GM23338 (cell line): ENCODE data around the gene NAP1L3.

Experiments
- POLR2AphosphoS5 ChIP-seq: IDR thresholded peaks from 2 replicates; pipeline ENCODE4 v1.6.1; 2016; ENCODE audit warnings: antibody characterized with exemption, low read depth
- REST ChIP-seq: IDR thresholded peaks from one replicate; pipeline ENCODE4 v1.6.1; 2018; ENCODE audit warnings: antibody characterized with exemption; ENCODE audit not compliant: unreplicated experiment
- TF ChIP-seq, protein P1 (sequence below), 2 experiments: fragments of 200-600 bp in 1 of 2; sonication (generic) in 1 of 2; conservative IDR thresholded peaks; 2 replicates each; pipeline versions ENCODE4 v1.5.1 to v1.6.1; 2016 to 2017; ENCODE audit warnings: antibody characterized with exemption in 2 of 2, low read depth in 2 of 2, mild to moderate bottlenecking in 2 of 2, moderate library complexity in 1 of 2

GRCh38 chrX:93695981-93696380, 22.6 kb upstream of the NAP1L3 start:
- TF ChIP-seq, protein P1, sequence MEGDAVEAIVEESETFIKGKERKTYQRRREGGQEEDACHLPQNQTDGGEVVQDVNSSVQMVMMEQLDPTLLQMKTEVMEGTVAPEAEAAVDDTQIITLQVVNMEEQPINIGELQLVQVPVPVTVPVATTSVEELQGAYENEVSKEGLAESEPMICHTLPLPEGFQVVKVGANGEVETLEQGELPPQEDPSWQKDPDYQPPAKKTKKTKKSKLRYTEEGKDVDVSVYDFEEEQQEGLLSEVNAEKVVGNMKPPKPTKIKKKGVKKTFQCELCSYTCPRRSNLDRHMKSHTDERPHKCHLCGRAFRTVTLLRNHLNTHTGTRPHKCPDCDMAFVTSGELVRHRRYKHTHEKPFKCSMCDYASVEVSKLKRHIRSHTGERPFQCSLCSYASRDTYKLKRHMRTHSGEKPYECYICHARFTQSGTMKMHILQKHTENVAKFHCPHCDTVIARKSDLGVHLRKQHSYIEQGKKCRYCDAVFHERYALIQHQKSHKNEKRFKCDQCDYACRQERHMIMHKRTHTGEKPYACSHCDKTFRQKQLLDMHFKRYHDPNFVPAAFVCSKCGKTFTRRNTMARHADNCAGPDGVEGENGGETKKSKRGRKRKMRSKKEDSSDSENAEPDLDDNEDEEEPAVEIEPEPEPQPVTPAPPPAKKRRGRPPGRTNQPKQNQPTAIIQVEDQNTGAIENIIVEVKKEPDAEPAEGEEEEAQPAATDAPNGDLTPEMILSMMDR (conservative IDR thresholded peaks at IDR 0.05; ENCODE audit: low read depth in 2 of 2), result no peak
- TF ChIP-seq POLR2AphosphoS5 (no peak), REST (no peak)
